HFFc6 (cell line): Measurements from ENCODE around the gene WNT9A. TPM values are rescaled to one million over a fixed set of nuclear protein-coding genes. Genes with fewer than 3 reads are reported as not detected.

ENCODE experiments used
- DNase-seq: peaks from one replicate; pipeline ENCODE4 v3.0.0-alpha.2; 2018
- H3K27ac Mint-ChIP-seq: 2 replicates; pipeline ENCODE4 v1.8.0; 2020; ENCODE audit warnings: mild to moderate bottlenecking, mixed read lengths
- H3K27me3 Mint-ChIP-seq: 2 replicates; pipeline ENCODE4 v1.8.0; 2021; ENCODE audit warnings: mild to moderate bottlenecking, moderate library complexity, mixed read lengths; ENCODE audit not compliant: insufficient read depth
- H3K36me3 Mint-ChIP-seq: 2 replicates; pipeline ENCODE4 v1.8.0; 2021; ENCODE audit warnings: low read depth, mixed read lengths
- H3K4me1 Mint-ChIP-seq: 2 replicates; pipeline ENCODE4 v1.8.0; 2020; ENCODE audit warnings: low read depth, mixed read lengths
- H3K4me3 Mint-ChIP-seq: 2 replicates; pipeline ENCODE4 v1.8.0; 2020; ENCODE audit warnings: mild to moderate bottlenecking, moderate library complexity, mixed read lengths
- H3K9me3 Mint-ChIP-seq: 2 replicates; pipeline ENCODE4 v1.8.0; 2020; ENCODE audit warnings: mild to moderate bottlenecking, mixed read lengths
- total RNA-seq, 6 experiments: library from RNA; stranded (reverse); fragmentation: NEBNext Ultra II Directional; extraction: Animal tissue kit (Norgen Biotek cat#: 25700); gene quantifications; 2 replicates in 1 of 6; 3 replicates in 5 of 6; pipeline ENCODE4 v1.2.3, GENCODE V29; 2021
- TF ChIP-seq, protein P1 (sequence below): fragments of 200-600 bp; sonication (generic); IDR thresholded peaks from 2 replicates; pipeline ENCODE4 v1.5.0; 2021; ENCODE audit warnings: antibody characterized with exemption, mild to moderate bottlenecking

WNT9A gene
- total RNA-seq, 6 experiments from 2014 or later: 0.17 to 0.67 (median 0.57) TPM

GRCh38 chr1:227901906-227902640 lies 45.7 kb downstream of the WNT9A start:
- no peak for DNase-seq
- peaks cover 6% of the 10 kb centered on the region for H3K27me3 Mint-ChIP-seq
- TF ChIP-seq, protein P1, sequence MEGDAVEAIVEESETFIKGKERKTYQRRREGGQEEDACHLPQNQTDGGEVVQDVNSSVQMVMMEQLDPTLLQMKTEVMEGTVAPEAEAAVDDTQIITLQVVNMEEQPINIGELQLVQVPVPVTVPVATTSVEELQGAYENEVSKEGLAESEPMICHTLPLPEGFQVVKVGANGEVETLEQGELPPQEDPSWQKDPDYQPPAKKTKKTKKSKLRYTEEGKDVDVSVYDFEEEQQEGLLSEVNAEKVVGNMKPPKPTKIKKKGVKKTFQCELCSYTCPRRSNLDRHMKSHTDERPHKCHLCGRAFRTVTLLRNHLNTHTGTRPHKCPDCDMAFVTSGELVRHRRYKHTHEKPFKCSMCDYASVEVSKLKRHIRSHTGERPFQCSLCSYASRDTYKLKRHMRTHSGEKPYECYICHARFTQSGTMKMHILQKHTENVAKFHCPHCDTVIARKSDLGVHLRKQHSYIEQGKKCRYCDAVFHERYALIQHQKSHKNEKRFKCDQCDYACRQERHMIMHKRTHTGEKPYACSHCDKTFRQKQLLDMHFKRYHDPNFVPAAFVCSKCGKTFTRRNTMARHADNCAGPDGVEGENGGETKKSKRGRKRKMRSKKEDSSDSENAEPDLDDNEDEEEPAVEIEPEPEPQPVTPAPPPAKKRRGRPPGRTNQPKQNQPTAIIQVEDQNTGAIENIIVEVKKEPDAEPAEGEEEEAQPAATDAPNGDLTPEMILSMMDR: peak; percentile 13; the same call in 1 of the 2 replicates
- H3K4me3 Mint-ChIP-seq: no peak overlapping the region
- no peaks in the 10 kb centered on the region for H3K4me1 Mint-ChIP-seq
- H3K36me3 Mint-ChIP-seq: no peaks in the 10 kb centered on the region
- no peak overlapping the region for H3K27ac Mint-ChIP-seq
- no peaks in the 10 kb centered on the region for H3K9me3 Mint-ChIP-seq

DNA sequence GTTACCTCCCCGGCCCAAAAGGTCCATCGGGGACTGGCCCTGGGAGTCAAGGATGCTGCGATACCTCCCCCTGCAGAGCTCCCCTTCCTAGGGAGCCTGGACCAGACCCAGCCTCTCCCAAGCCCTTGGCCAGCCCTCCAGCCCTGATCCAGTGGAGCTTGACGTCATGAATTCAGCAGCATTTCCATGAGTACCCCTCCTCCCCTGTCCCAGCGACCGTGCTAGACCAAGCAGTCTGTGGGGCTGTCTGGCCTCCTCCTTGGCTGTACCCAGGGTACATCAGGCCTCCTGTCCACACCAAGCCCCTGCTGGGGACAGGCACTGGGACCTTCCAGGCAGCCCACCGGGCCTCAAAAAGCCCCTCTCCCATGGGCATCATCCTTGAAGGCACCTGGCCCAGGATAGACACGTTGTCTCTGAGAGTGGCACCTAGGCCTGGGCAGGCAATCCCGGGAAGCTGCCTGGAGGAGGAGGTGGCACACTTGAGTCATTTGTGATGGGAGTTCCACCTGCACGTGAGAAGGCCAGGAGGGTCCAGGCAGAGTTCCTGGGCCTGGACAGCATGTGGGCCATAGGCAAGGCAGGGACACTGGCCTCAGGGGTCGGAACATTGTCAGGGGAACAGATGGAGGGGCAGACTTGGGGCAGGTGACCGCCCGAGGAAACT lies 46.4 kb downstream of the WNT9A start:
- DNase-seq: no peak
- Mint-ChIP-seq H3K27me3 (peaks cover 6% of the 10 kb centered on the region), H3K9me3 (no peaks in the 10 kb centered on the region), H3K36me3 (no peaks in the 10 kb centered on the region), H3K27ac (no peak overlapping the region), H3K4me1 (no peaks in the 10 kb centered on the region), H3K4me3 (no peak overlapping the region)
- TF ChIP-seq, protein P1: no peak

- peaks cover 6% of the 10 kb centered on the region for H3K27me3 Mint-ChIP-seq
- H3K27ac Mint-ChIP-seq: no peak overlapping the region
- no peaks in the 10 kb centered on the region for H3K4me1 Mint-ChIP-seq
- no peaks in the 10 kb centered on the region for H3K9me3 Mint-ChIP-seq
- H3K36me3 Mint-ChIP-seq: no peaks in the 10 kb centered on the region
- H3K4me3 Mint-ChIP-seq: no peak overlapping the region
- TF ChIP-seq, protein P1: no peak
- no peak for DNase-seq
Observed at GRCh38 chr1:227900571-227901051, 47.1 kb downstream of the WNT9A start.

- DNase-seq: no peak
- Mint-ChIP-seq H3K36me3 (no peaks in the 10 kb centered on the region), H3K4me1 (no peaks in the 10 kb centered on the region), H3K27me3 (peaks cover 6% of the 10 kb centered on the region), H3K27ac (no peak overlapping the region), H3K4me3 (no peak overlapping the region), H3K9me3 (no peaks in the 10 kb centered on the region)
- TF ChIP-seq, protein P1: no peak
Observed at GRCh38 chr1:227899820-227900449, 47.8 kb downstream of the WNT9A start.

DNA sequence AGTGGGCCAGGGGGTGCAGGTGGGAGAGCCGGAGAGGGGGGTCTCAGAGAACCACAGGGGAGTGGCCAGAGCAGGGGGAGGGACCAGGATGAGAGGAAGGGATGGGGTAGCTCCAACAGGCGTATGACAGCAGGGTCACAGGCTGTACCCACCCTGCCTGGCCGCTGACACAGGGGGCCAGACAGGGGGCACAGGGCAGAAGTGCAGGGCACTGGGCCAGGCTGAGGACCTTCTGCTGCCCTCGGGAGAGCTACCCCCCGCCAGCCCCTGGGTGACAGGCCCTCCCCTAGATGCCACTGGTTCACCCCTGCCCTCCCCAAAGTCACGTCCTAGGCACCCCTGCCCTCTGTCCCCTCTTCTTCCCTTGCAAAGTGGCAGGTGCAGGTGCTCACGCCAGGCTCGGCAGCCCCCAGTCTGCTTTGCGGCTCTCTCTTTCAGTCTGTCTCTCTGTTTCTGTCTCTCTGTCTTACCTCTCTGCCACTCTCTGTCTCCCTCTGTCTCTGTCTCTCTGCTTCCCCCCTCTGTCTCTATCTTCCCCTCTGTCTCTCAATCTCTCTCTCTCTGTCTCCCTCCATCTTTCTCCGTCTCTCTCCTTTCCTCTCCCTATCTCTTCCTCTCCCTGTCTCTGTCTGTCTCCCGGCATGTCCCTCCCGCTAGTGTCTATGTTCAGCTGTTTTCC lies 48.5 kb downstream of the WNT9A start:
- Mint-ChIP-seq H3K9me3 (no peaks in the 10 kb centered on the region), H3K4me1 (no peaks in the 10 kb centered on the region), H3K36me3 (no peaks in the 10 kb centered on the region), H3K4me3 (no peak overlapping the region), H3K27me3 (peaks cover 6% of the 10 kb centered on the region), H3K27ac (no peak overlapping the region)
- TF ChIP-seq, protein P1: no peak
- no peak for DNase-seq
